GM13977 (cell line): ENCODE measurements around the gene IFRD1.

ENCODE experiments used
- DNase-seq: peaks from one replicate; pipeline ENCODE4 v3.0.0; 2012; ENCODE audit warnings: low spot score
- CTCF ChIP-seq: IDR thresholded peaks from 2 replicates; pipeline ENCODE4 v1.5.1; 2012; ENCODE audit warnings: mild to moderate bottlenecking, control low read depth; ENCODE audit not compliant: insufficient read depth; ENCODE audit errors: extremely low read depth, missing control alignments
- in situ Hi-C: fragments of 300-500 bp; cut with MboI; formaldehyde crosslinking; loops from one replicate; pipeline ENCODE4 v1.12.0; 2022; ENCODE audit warnings: low sequenced_read_pairs, low pct_unique_long_range_greater_than_20kb, mixed read lengths, inconsistent platforms; ENCODE audit not compliant: unreplicated experiment

The IFRD1 gene

GRCh38 chr7:112422842-112423496, 27.3 kb upstream of the IFRD1 start:
- DNase-seq: no peak
- no peak for TF ChIP-seq CTCF
- in situ Hi-C loops: loop anchor here (25.0 kb wide), 1 partner anchor 661 kb away; no protein-coding TSS in a partner anchor

GRCh38 chr7:112423987-112424386, 26.3 kb upstream of the IFRD1 start:
- in situ Hi-C loops: loop anchor here (25.0 kb wide), 1 partner anchor 662 kb away; no protein-coding TSS in a partner anchor
- DNase-seq: no peak
- no peak for TF ChIP-seq CTCF

- in situ Hi-C loops: no loop called here
- DNase-seq: no peak
- TF ChIP-seq CTCF: no peak
Measured at GRCh38 chr7:112427984-112428383, 22.3 kb upstream of the IFRD1 start.

GRCh38 chr7:112428715-112429114, 21.5 kb upstream of the IFRD1 start:
- TF ChIP-seq CTCF: no peak
- in situ Hi-C loops: no loop called here
- DNase-seq: no peak

- TF ChIP-seq CTCF: no peak
- no peak for DNase-seq
- in situ Hi-C loops: no loop called here
Measured at GRCh38 chr7:112430649-112431048, 19.6 kb upstream of the IFRD1 start.

GRCh38 chr7:112431803-112432202, 18.5 kb upstream of the IFRD1 start:
- TF ChIP-seq CTCF: no peak
- DNase-seq: no peak
- in situ Hi-C loops: no loop called here
